Measurements from ENCODE around the gene PGLYRP4.

The PGLYRP4 gene

GRCh38 chr1:153313288-153313687, 35.4 kb downstream of the PGLYRP4 start:
- Mint-ChIP-seq H3K9me3 (peaks cover 0 to 4% of the 10 kb centered on the region in 2 donors), H3K4me1 (peaks cover 0 to 2% of the 10 kb centered on the region in 2 donors), H3K36me3 (no peaks in the 10 kb centered on the region), H3K27me3 (peaks cover 15 to 22% of the 10 kb centered on the region in 2 donors), H3K4me3 (no peak overlapping the region), H3K27ac (no peak overlapping the region)
- DNase-seq: no peak
- no peak for ATAC-seq (replicated peaks)

- Mint-ChIP-seq H3K4me3 (no peak within 1 kb of the TSS), H3K36me3 (no peaks in the 10 kb centered on the region), H3K9me3 (peaks cover 0 to 2% of the 10 kb centered on the region in 2 donors), H3K4me1 (peaks cover 0 to 2% of the 10 kb centered on the region in 2 donors), H3K27me3 (peaks cover 9 to 21% of the 10 kb centered on the region in 2 donors), H3K27ac (no peak within 1 kb of the TSS)
- ATAC-seq (replicated peaks) (no peak), DNase-seq (no peak)
These were observed 36.0 kb downstream of the PGLYRP4 start, which contains the start of gene PGLYRP3 for GRCh38 chr1:153312570-153313186. PGLYRP3 (minus strand) TSS chr1:153312952; CDS start chr1:153310665, 2,287 bp downstream.

GRCh38 chr1:153310526-153310925, 38.1 kb downstream of the PGLYRP4 start:
- H3K9me3 Mint-ChIP-seq: peaks cover 0 to 2% of the 10 kb centered on the region in 2 donors
- no peaks in the 10 kb centered on the region for H3K4me1 Mint-ChIP-seq
- H3K36me3 Mint-ChIP-seq: no peaks in the 10 kb centered on the region
- DNase-seq (no peak), ATAC-seq (replicated peaks) (no peak)
- peaks cover 13 to 20% of the 10 kb centered on the region in 2 donors for H3K27me3 Mint-ChIP-seq
- no peak overlapping the region for H3K4me3 Mint-ChIP-seq
- no peak overlapping the region for H3K27ac Mint-ChIP-seq

DNA sequence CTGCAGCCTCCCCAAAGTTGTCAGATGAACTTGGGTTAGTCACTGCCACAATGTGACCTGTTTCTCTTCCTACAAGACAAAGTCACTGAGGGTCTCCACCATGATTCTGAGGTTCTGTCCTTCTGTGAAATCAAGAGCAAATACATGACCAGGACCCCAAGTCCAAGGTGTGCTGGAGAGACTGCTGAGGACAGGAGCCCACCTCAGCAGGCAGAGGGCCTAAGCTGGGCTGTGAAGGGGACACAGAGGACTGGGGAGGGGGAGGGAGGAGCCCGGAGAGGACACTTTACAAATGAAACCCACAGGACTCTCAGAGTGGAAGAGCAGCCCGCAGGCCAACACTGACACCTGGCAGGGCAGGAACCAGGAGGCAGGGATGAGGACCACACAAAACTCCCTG, 39.2 kb downstream of the PGLYRP4 start:
- no peak for ATAC-seq (replicated peaks)
- no peaks in the 10 kb centered on the region for H3K4me1 Mint-ChIP-seq

GRCh38 chr1:153308540-153308939, 40.1 kb downstream of the PGLYRP4 start:
- H3K36me3 Mint-ChIP-seq: no peaks in the 10 kb centered on the region
- no peak overlapping the region for H3K27ac Mint-ChIP-seq
- no peaks in the 10 kb centered on the region for H3K9me3 Mint-ChIP-seq
- DNase-seq (no peak), ATAC-seq (replicated peaks) (no peak)
- no peaks in the 10 kb centered on the region for H3K4me1 Mint-ChIP-seq
- no peak overlapping the region for H3K4me3 Mint-ChIP-seq
- H3K27me3 Mint-ChIP-seq: peaks cover 12 to 16% of the 10 kb centered on the region in 2 donors

More for the DNA sequence above, 39.2 kb downstream of the PGLYRP4 start:
- Mint-ChIP-seq H3K4me3 (no peak overlapping the region), H3K27me3 (peaks cover 13 to 16% of the 10 kb centered on the region in 2 donors), H3K36me3 (no peaks in the 10 kb centered on the region), H3K27ac (no peak overlapping the region), H3K9me3 (no peaks in the 10 kb centered on the region)
- DNase-seq: no peak

DNA sequence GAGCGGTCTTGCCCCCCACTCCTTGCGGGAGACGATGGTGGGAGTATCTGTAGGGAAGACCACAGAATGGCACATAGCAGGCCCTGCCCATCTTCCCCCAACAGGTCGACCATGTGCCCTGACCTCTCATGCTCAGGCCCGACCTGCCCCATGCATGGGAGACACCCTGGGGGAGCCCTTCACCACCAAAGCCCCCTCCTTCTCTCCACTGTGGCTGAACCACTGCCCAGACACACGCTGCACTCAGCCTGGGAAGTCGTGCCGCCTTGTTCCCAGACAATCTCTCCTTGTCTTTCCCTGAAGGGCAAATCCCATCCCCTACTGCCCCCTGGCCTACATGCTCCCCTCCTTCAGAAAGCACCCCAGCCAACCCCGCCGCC, 41.4 kb downstream of the PGLYRP4 start:
- no peaks in the 10 kb centered on the region for H3K36me3 Mint-ChIP-seq
- no peaks in the 10 kb centered on the region for H3K9me3 Mint-ChIP-seq
- H3K27ac Mint-ChIP-seq: no peak overlapping the region
- peaks cover 5 to 16% of the 10 kb centered on the region in 2 donors for H3K27me3 Mint-ChIP-seq
- H3K4me3 Mint-ChIP-seq: no peak overlapping the region
- no peak for DNase-seq
- no peaks in the 10 kb centered on the region for H3K4me1 Mint-ChIP-seq
- no peak for ATAC-seq (replicated peaks)

DNA sequence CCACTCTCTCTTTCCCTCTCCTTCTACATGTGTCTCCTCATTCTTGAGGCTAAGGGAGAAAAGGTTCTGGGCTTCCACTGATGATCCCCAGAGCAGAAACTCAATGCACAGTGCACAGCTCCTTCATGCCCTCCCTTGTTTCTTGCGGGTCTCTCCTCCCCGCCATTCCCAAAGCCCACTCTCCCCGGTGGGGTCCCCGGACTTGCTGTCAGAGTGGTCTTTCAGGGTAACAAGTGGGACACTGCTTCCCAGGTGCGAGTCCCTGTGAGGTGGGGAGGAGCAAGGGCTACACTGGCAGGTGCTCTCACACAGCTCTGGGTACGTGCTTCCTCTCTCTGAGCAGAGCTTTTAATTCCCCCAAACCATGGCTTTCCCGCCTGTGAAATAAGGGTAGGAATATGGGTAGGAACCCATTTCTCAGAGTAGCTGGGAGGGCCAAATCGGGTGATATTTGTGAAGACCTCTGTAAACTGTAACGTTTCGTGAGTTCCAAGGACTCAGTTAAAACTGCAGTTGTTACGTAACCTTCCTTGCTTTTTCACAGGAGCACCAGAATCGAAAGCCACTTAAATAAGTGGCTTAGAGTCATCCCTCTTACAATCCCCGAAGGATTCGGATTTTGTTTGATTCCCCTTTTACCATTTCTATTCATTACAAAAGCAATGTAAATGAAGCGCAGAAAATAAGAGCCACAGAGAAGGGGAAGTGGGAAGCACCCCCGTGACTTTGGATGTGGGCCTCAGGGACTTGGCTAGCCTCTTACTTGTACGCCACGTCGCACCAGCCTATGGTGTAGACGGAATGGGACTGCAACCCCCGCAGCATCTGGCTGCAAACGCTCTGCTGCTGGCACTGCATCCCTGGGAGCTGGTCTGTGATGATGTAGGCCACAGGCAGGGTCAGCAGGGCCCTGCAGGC, 42.1 kb downstream of the PGLYRP4 start:
- Mint-ChIP-seq H3K9me3 (no peaks in the 10 kb centered on the region), H3K27me3 (peaks cover 5 to 16% of the 10 kb centered on the region in 2 donors), H3K4me3 (no peak overlapping the region), H3K27ac (no peak overlapping the region), H3K4me1 (no peaks in the 10 kb centered on the region), H3K36me3 (no peaks in the 10 kb centered on the region)
- DNase-seq (no peak), ATAC-seq (replicated peaks) (no peak)

- peaks cover 5 to 16% of the 10 kb centered on the region in 2 donors for H3K27me3 Mint-ChIP-seq
- H3K9me3 Mint-ChIP-seq: no peaks in the 10 kb centered on the region
- H3K4me3 Mint-ChIP-seq: no peak overlapping the region
- ATAC-seq (replicated peaks) (no peak), DNase-seq (no peak)
- H3K4me1 Mint-ChIP-seq: no peaks in the 10 kb centered on the region
- H3K36me3 Mint-ChIP-seq: no peaks in the 10 kb centered on the region
- H3K27ac Mint-ChIP-seq: no peak overlapping the region
These were observed 43.0 kb downstream of the PGLYRP4 start for GRCh38 chr1:153305682-153306081.

DNA sequence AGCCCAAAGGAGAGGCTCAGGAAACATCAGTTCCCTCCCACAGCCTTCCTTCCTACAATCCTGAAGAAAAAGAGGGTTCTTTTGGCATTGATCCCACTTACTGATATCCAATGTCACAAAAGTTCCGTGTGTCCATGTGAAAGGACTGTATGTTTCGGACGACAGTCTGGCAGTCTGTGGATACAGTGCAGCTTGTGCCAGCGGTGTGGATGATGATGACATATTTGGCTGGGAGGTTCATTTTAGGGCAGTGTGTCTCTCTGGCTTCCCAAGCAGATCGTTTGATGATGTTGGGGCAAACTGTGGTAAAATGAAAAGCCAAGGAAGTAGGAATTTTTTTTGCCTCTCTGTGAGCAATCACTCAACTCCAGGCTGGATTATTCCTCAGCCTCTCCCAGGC, 46.3 kb downstream of the PGLYRP4 start:
- no peak for ATAC-seq (replicated peaks)
- DNase-seq: no peak
- Mint-ChIP-seq H3K36me3 (no peaks in the 10 kb centered on the region), H3K27ac (no peak overlapping the region), H3K4me1 (peaks cover 4% of the 10 kb centered on the region in 2 donors), H3K27me3 (peaks cover 2 to 5% of the 10 kb centered on the region in 2 donors), H3K9me3 (no peaks in the 10 kb centered on the region), H3K4me3 (no peak overlapping the region)

DNA sequence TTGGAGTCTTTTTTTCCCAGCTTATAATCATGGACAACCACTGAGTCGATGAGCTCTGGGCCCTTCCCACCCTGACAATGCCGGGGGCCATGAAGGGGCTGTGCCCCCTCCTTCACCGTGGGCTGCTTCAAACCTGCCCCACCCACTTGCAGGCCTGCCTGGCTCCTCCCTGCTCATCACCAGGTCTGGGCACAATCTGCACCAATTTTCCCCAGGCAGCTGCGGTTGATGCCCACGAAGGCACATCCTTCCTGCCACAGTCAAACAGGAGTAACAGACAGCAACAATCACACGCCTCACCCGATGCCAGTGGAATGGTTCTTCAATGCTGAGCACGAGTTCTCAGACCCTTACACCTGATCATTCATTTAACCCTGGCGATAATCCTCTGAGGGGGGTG, 54.8 kb downstream of the PGLYRP4 start:
- Mint-ChIP-seq H3K36me3 (no peaks in the 10 kb centered on the region), H3K27ac (no peak overlapping the region), H3K27me3 (peaks cover 5 to 12% of the 10 kb centered on the region in 2 donors), H3K9me3 (no peaks in the 10 kb centered on the region), H3K4me3 (peak overlapping the region in 1 of 2 donors; percentile 31), H3K4me1 (peaks cover 48 to 57% of the 10 kb centered on the region in 2 donors)
- ATAC-seq (replicated peaks) (peak; percentile 21 to 48), DNase-seq (no peak)

GRCh38 chr1:153293480-153293775, 55.2 kb downstream of the PGLYRP4 start:
- no peak for DNase-seq
- Mint-ChIP-seq H3K36me3 (no peaks in the 10 kb centered on the region), H3K27me3 (peaks cover 5 to 12% of the 10 kb centered on the region in 2 donors), H3K4me3 (no peak overlapping the region), H3K4me1 (peaks cover 48 to 58% of the 10 kb centered on the region in 2 donors), H3K27ac (no peak overlapping the region), H3K9me3 (no peaks in the 10 kb centered on the region)
- ATAC-seq (replicated peaks): no peak

GRCh38 chr1:153292740-153293479, 55.7 kb downstream of the PGLYRP4 start:
- Mint-ChIP-seq H3K27me3 (peaks cover 5 to 12% of the 10 kb centered on the region in 2 donors), H3K27ac (no peak overlapping the region), H3K4me1 (peaks cover 48 to 58% of the 10 kb centered on the region in 2 donors), H3K36me3 (no peaks in the 10 kb centered on the region), H3K9me3 (no peaks in the 10 kb centered on the region), H3K4me3 (no peak overlapping the region)
- no peak for ATAC-seq (replicated peaks)
- DNase-seq: no peak

GRCh38 chr1:153292185-153292584, 56.5 kb downstream of the PGLYRP4 start:
- peaks cover 5 to 12% of the 10 kb centered on the region in 2 donors for H3K27me3 Mint-ChIP-seq
- no peak overlapping the region for H3K27ac Mint-ChIP-seq
- no peaks in the 10 kb centered on the region for H3K9me3 Mint-ChIP-seq
- H3K4me3 Mint-ChIP-seq: no peak overlapping the region
- ATAC-seq (replicated peaks) (no peak), DNase-seq (no peak)
- H3K4me1 Mint-ChIP-seq: peaks cover 43 to 53% of the 10 kb centered on the region in 2 donors
- H3K36me3 Mint-ChIP-seq: no peaks in the 10 kb centered on the region

GRCh38 chr1:153291514-153291913, 57.1 kb downstream of the PGLYRP4 start:
- ATAC-seq (replicated peaks): peak; percentile 51 to 79

More at GRCh38 chr1:153291514-153291913, 57.1 kb downstream of the PGLYRP4 start:
- Mint-ChIP-seq H3K4me3 (no peak overlapping the region), H3K27ac (peak overlapping the region; percentile 27), H3K36me3 (no peaks in the 10 kb centered on the region), H3K27me3 (peaks cover 5 to 12% of the 10 kb centered on the region in 2 donors), H3K9me3 (no peaks in the 10 kb centered on the region), H3K4me1 (peaks cover 36 to 48% of the 10 kb centered on the region in 2 donors)
- peak; percentile 12 for DNase-seq

Data from stimulated activated naive B cell treated with anti-CD40 and anti-IgM and Interleukin-4, amounts not matched to agents 10 μg/mL and 1 μg/mL and 100 μg/mL, for 72 hours (primary cell).